H1 (cell line): ENCODE data around the gene DVL2. TPM values are rescaled to one million over a fixed set of nuclear protein-coding genes. Genes with fewer than 3 reads are reported as not detected.

ENCODE experiments used
- CTCF ChIA-PET: fragments of 300-600 bp; sonication (Branson Sonifier 250); formaldehyde crosslinking; loops from one replicate; lab custom pipeline; 2021; ENCODE audit not compliant: partially characterized antibody; lab: Charles Lee
- POLR2A ChIA-PET: fragments of 300-600 bp; sonication (Branson Sonifier 250); formaldehyde crosslinking; loops from one replicate; lab custom pipeline; 2021; ENCODE audit warnings: inconsistent platforms; ENCODE audit not compliant: partially characterized antibody; lab: Charles Lee
- DNase-seq, 2 experiments: peaks; one replicate each; pipeline versions ENCODE4 v3.0.0 to v3.0.0-alpha.2; 2010 to 2022; ENCODE audit warnings: low spot score in 2 of 2, low read depth in 1 of 2, mixed read lengths in 1 of 2
- FAIRE-seq: peaks from 2 replicates; lab custom pipeline; 2011; peaks lifted over from hg19 to GRCh38; lab: Jason Lieb, UNC
- H2AFZ ChIP-seq: 2 replicates; pipeline ENCODE4 v1.8.1; 2012; ENCODE audit warnings: low read length, inconsistent platforms
- H2AK5ac ChIP-seq: 2 replicates; pipeline ENCODE4 v1.6.1; 2013; ENCODE audit warnings: low read depth, low read length
- H2BK120ac ChIP-seq: replicated peaks from 2 replicates; pipeline ENCODE3; 2013; ENCODE audit warnings: low read depth, low read length, inconsistent platforms
- H2BK12ac ChIP-seq: 2 replicates; pipeline ENCODE4 v1.6.1; 2013; ENCODE audit warnings: low read depth, low read length
- H2BK15ac ChIP-seq: 2 replicates; pipeline ENCODE4 v1.6.1; 2013; ENCODE audit warnings: low read length
- H2BK20ac ChIP-seq: 2 replicates; pipeline ENCODE4 v1.6.1; 2013; ENCODE audit warnings: low read length
- H2BK5ac ChIP-seq: 2 replicates; pipeline ENCODE4 v1.6.1; 2013; ENCODE audit warnings: low read depth, low read length
- H3K14ac ChIP-seq: 2 replicates; pipeline ENCODE4 v1.6.1; 2013; ENCODE audit warnings: inconsistent platforms; ENCODE audit not compliant: insufficient read length
- H3K18ac ChIP-seq: 2 replicates; pipeline ENCODE4 v1.6.1; 2013; ENCODE audit warnings: low read length; ENCODE audit errors: extremely low read depth
- H3K23ac ChIP-seq: 2 replicates; pipeline ENCODE4 v1.6.1; 2013; ENCODE audit warnings: inconsistent platforms; ENCODE audit not compliant: insufficient read length
- H3K23me2 ChIP-seq: 2 replicates; pipeline ENCODE4 v1.6.1; 2013; ENCODE audit warnings: low read depth, low read length
- H3K27ac ChIP-seq: 2 replicates; pipeline ENCODE4 v1.6.1; 2011; ENCODE audit warnings: low read depth, low read length, inconsistent platforms
- H3K27me3 ChIP-seq, 4 experiments: replicated peaks in 1 of 4; 1 replicate in 1 of 4; 2 replicates in 3 of 4; pipeline versions ENCODE4 v1.6.1 to v1.8.1; 2011 to 2013; ENCODE audit warnings: low read length in 3 of 4, mild to moderate bottlenecking in 3 of 4, inconsistent platforms in 2 of 4, mixed read lengths in 2 of 4, moderate library complexity in 1 of 4; ENCODE audit not compliant: control insufficient read depth in 3 of 4, insufficient read depth in 3 of 4; ENCODE audit errors: extremely low read depth in 1 of 4
- H3K36me3 ChIP-seq, 4 experiments: 2 replicates each; pipeline versions ENCODE4 v1.6.1 to v1.8.1; 2011 to 2013; ENCODE audit warnings: mild to moderate bottlenecking in 4 of 4, low read length in 3 of 4, moderate library complexity in 2 of 4, control low read depth in 1 of 4, inconsistent platforms in 1 of 4; ENCODE audit not compliant: insufficient read depth in 4 of 4, control insufficient read depth in 2 of 4
- H3K4ac ChIP-seq: replicated peaks from 2 replicates; pipeline ENCODE3; 2013; ENCODE audit warnings: low read length, low read depth, mixed read lengths, inconsistent platforms; ENCODE audit not compliant: insufficient read length
- H3K4me1 ChIP-seq, 4 experiments: replicated peaks in 1 of 4; 1 replicate in 1 of 4; 2 replicates in 3 of 4; pipeline versions ENCODE4 v1.6.1 to v1.8.1; 2011 to 2013; ENCODE audit warnings: low read length in 3 of 4, inconsistent platforms in 2 of 4, mixed read lengths in 1 of 4; ENCODE audit not compliant: insufficient read depth in 4 of 4, control insufficient read depth in 3 of 4
- H3K4me2 ChIP-seq, 2 experiments: 2 replicates each; pipeline versions ENCODE4 v1.6.1 to v1.8.1; 2011 to 2013; ENCODE audit warnings: low read depth in 2 of 2, low read length in 2 of 2, control low read depth in 1 of 2, inconsistent platforms in 1 of 2, mild to moderate bottlenecking in 1 of 2; ENCODE audit not compliant: insufficient read depth in 1 of 2
- H3K4me3 ChIP-seq, 4 experiments: fragments of 200-600, 300-600 bp in 1 of 4; sonication (generic), shearing (Covaris generic), sonication (Bioruptor Twin) in 1 of 4; 2 replicates each; pipeline versions ENCODE4 v1.5.1 to v1.8.1; 2011 to 2016; ENCODE audit warnings: low read length in 4 of 4, low read depth in 3 of 4, control low read depth in 2 of 4, inconsistent platforms in 2 of 4, mild to moderate bottlenecking in 2 of 4, mixed read lengths in 1 of 4, moderate library complexity in 1 of 4; ENCODE audit not compliant: insufficient read depth in 2 of 4; ENCODE audit errors: extremely low read depth in 1 of 4
- H3K56ac ChIP-seq: replicated peaks from 2 replicates; pipeline ENCODE3; 2013; ENCODE audit warnings: low read depth, mild to moderate bottlenecking, mixed read lengths, low read length, inconsistent platforms; ENCODE audit not compliant: insufficient read length
- H3K79me1 ChIP-seq: 2 replicates; pipeline ENCODE4 v1.6.1; 2013; ENCODE audit warnings: low read depth, low read length, control low read depth
- H3K79me2 ChIP-seq, 2 experiments: 2 replicates each; pipeline versions ENCODE4 v1.6.1 to v1.8.1; 2012 to 2013; ENCODE audit warnings: low read length in 2 of 2, mild to moderate bottlenecking in 2 of 2, inconsistent platforms in 1 of 2; ENCODE audit not compliant: insufficient read depth in 2 of 2, control insufficient read depth in 1 of 2
- H3K9ac ChIP-seq, 4 experiments: replicated peaks in 1 of 4; 1 replicate in 1 of 4; 2 replicates in 3 of 4; pipeline versions ENCODE4 v1.6.1 to v1.8.1; 2011 to 2013; ENCODE audit warnings: low read depth in 3 of 4, low read length in 3 of 4, control low read depth in 2 of 4, mild to moderate bottlenecking in 2 of 4, moderate library complexity in 2 of 4, inconsistent platforms in 1 of 4; ENCODE audit errors: extremely low read depth in 1 of 4
- H3K9me3 ChIP-seq, 2 experiments: 2 replicates each; pipeline versions ENCODE4 v1.6.1 to v1.8.1; 2012 to 2013; ENCODE audit warnings: mild to moderate bottlenecking in 2 of 2, moderate library complexity in 2 of 2, control low read depth in 1 of 2, inconsistent platforms in 1 of 2, low read depth in 1 of 2, low read length in 1 of 2, mixed read lengths in 1 of 2; ENCODE audit not compliant: insufficient read depth in 2 of 2
- H4K20me1 ChIP-seq, 2 experiments: replicated peaks in 1 of 2; 2 replicates each; pipeline versions ENCODE3 to v1.8.1; 2011 to 2013; ENCODE audit warnings: inconsistent platforms in 2 of 2, low read length in 2 of 2, mild to moderate bottlenecking in 1 of 2; ENCODE audit not compliant: insufficient read depth in 2 of 2, control insufficient read depth in 1 of 2
- H4K5ac ChIP-seq: 2 replicates; pipeline ENCODE4 v1.6.1; 2013; ENCODE audit warnings: low read length, low read depth, mixed read lengths, inconsistent platforms; ENCODE audit not compliant: insufficient read length
- H4K8ac ChIP-seq: 2 replicates; pipeline ENCODE4 v1.8.0; 2013; ENCODE audit warnings: mild to moderate bottlenecking, moderate library complexity, low read length, inconsistent platforms; ENCODE audit not compliant: insufficient read depth; ENCODE audit errors: extremely low read depth
- H4K91ac ChIP-seq: replicated peaks from 2 replicates; pipeline ENCODE3; 2013; ENCODE audit warnings: low read length, mixed read lengths, inconsistent platforms; ENCODE audit not compliant: insufficient read length
- BACH1 ChIP-seq: IDR thresholded peaks from 2 replicates; pipeline ENCODE4 v1.6.1; 2012; ENCODE audit warnings: low read length, improper control_type of control experiment
- CTBP2 ChIP-seq: IDR thresholded peaks from 2 replicates; pipeline ENCODE4 v1.7.0; 2011; ENCODE audit warnings: borderline replicate concordance, mild to moderate bottlenecking, moderate library complexity, mixed read lengths, low read length; ENCODE audit not compliant: insufficient read depth, insufficient read length
- WGBS, 2 experiments: shearing (Covaris generic) in 1 of 2; methylation state at CpG; one replicate each; pipeline versions ENCODE4 v1.1.6 to v1.1.7; 2013 to 2015; ENCODE audit warnings: low lambda C conversion rate in 2 of 2, mixed read lengths in 2 of 2, inconsistent platforms in 1 of 2, low coverage in 1 of 2, missing lambda C conversion rate in 1 of 2; ENCODE audit not compliant: insufficient replicate concordance in 2 of 2, insufficient coverage in 1 of 2, insufficient read length in 1 of 2; ENCODE audit errors: extremely low coverage in 1 of 2, missing lambda C conversion rate in 1 of 2; 5-methylcytosine and 5-hydroxymethylcytosine counted together
- polyA plus RNA-seq, 7 experiments: library from polyadenylated mRNA; depleted of rRNA in 3 of 7; stranded (reverse) in 5 of 7; unstranded in 2 of 7; fragments of >200 nt in 5 of 7; fragments of 200-250 nt in 2 of 7; gene quantifications; 1 replicate in 5 of 7; 2 replicates in 1 of 7; 4 replicates in 1 of 7; pipeline versions ENCODE4 v1.2.1 to v1.2.3, GENCODE V29; 2011 to 2013; ENCODE audit warnings: missing spikeins in 2 of 7, mixed read lengths in 2 of 7
- total RNA-seq: library from RNA; stranded (reverse); fragmentation: NEBNext Ultra II Directional; extraction: Animal tissue kit (Norgen Biotek cat#: 25700); gene quantifications from 2 replicates; pipeline ENCODE4 v1.2.1, GENCODE V29; 2021

DVL2 gene
- total and polyA plus RNA-seq, 2 of the 8 experiments (the other 6 are each of a cell fraction or from before 2014, with no cell fraction given) = 19.0 to 59.6 TPM

- CTCF ChIA-PET = no interaction called here
- H3K18ac ChIP-seq = no peak overlapping the region; the same call in none of the 2 replicates
Measured at GRCh38 chr17:7217113-7217987, 17.0 kb downstream of the DVL2 start.

More at GRCh38 chr17:7217113-7217987, 17.0 kb downstream of the DVL2 start:
- Histone ChIP-seq H3K27me3 (no peaks in the 10 kb centered on the region), H2AFZ (no peak overlapping the region), H4K8ac (no peak overlapping the region), H2BK15ac (no peak overlapping the region), H3K23me2 (peaks cover 23% of the 10 kb centered on the region; the same call in 1 of the 2 replicates), H3K4me1 (peaks cover 6 to 41% (median 22%) of the 10 kb centered on the region in 4 experiments), H4K5ac (peak overlapping the region; percentile 75), H3K79me2 (peaks cover 0 to 21% of the 10 kb centered on the region in 2 experiments; a peak in 2 of 4 replicates), H3K14ac (no peak overlapping the region), H2BK20ac (no peak overlapping the region), H2BK12ac (no peak overlapping the region), H3K27ac (no peak overlapping the region), H2BK5ac (0 out of 2 replicates have a peak overlapping the region, but pooled peaks have one; percentile 1), H3K36me3 (peaks cover 3 to 7% (median 5%) of the 10 kb centered on the region in 4 experiments; a peak in 4 of 8 replicates), H4K91ac (peak overlapping the region; percentile 71), H2AK5ac (no peak overlapping the region), H3K9ac (peak overlapping the region in 1 of 4 experiments; percentile 39; a peak in 3 of 7 replicates), H3K4ac (no peak overlapping the region), H3K56ac (no peak overlapping the region), H3K4me2 (peak overlapping the region; percentile 69 to 79), H3K9me3 (no peaks in the 10 kb centered on the region), H3K79me1 (no peaks in the 10 kb centered on the region; the same call in 1 of the 2 replicates), H4K20me1 (peaks cover 7 to 9% of the 10 kb centered on the region in 2 experiments), H2BK120ac (no peak overlapping the region), H3K4me3 (peak overlapping the region; percentile 40 to 75 (median 51)), H3K23ac (no peak overlapping the region)
- TF ChIP-seq BACH1 = no peak
- TF ChIP-seq CTBP2 = no peak
- WGBS, 2 experiments = 7% methylated on average over 11 of the region's 32 CpGs; no CpG with 5 or more reads in 1 of the 2 experiments
- POLR2A ChIA-PET = interaction anchor here (1.0 to 10.7 kb wide), 11 partner anchors 10 to 290 kb away, joined by 3 to 386 read pairs (median 7); partner anchors contain the start of genes CLDN7, CTDNEP1, DVL2 and ELP5
- DNase-seq (peak in 1 of 2 experiments; percentile 68), FAIRE-seq (no peak)
